Esophagus (tissue), 2 donors: ENCODE results near the gene BORCS6. TPM values are rescaled to one million over a fixed set of nuclear protein-coding genes. Genes with fewer than 3 reads are reported as not detected.
A peak's percentile ranks its signal among the peaks of the same experiment; 100 is the strongest.

Experiments
- H3K27ac ChIP-seq, 2 donors: one replicate each; pipeline ENCODE4 v1.5.1; 2013; ENCODE audit warnings: low read depth in 2 of 2, mild to moderate bottlenecking in 2 of 2, inconsistent platforms in 1 of 2, low read length in 1 of 2, moderate library complexity in 1 of 2
- H3K27me3 ChIP-seq, 2 donors: one replicate each; pipeline ENCODE4 v1.6.1; 2013; ENCODE audit warnings: low read length in 2 of 2, control low read depth in 1 of 2, mild to moderate bottlenecking in 1 of 2; ENCODE audit not compliant: insufficient read depth in 2 of 2, control insufficient read depth in 1 of 2
- H3K36me3 ChIP-seq, 2 donors: one replicate each; pipeline ENCODE4 v1.6.1; 2013; ENCODE audit warnings: low read length in 1 of 2; ENCODE audit not compliant: control insufficient read depth in 2 of 2, insufficient read depth in 2 of 2
- H3K4me1 ChIP-seq, 2 donors: one replicate each; pipeline ENCODE4 v1.6.1; 2013; ENCODE audit warnings: low read length in 1 of 2; ENCODE audit not compliant: control insufficient read depth in 2 of 2, insufficient read depth in 2 of 2
- H3K4me3 ChIP-seq, 2 donors: one replicate each; pipeline ENCODE4 v1.5.1; 2013; ENCODE audit warnings: low read length in 2 of 2, mild to moderate bottlenecking in 2 of 2, low read depth in 1 of 2, moderate library complexity in 1 of 2
- H3K9me3 ChIP-seq, 2 donors: one replicate each; pipeline ENCODE4 v1.6.1; 2013; ENCODE audit warnings: mild to moderate bottlenecking in 2 of 2, low read depth in 1 of 2, low read length in 1 of 2, moderate library complexity in 1 of 2; ENCODE audit not compliant: control insufficient read depth in 2 of 2, insufficient read depth in 1 of 2
- WGBS, 2 donors: extraction: QIAGEN DNeasy Blood & Tissue Kit; methylation state at CpG; one replicate each; pipeline ENCODE4 v1.1.7; 2013; 5-methylcytosine and 5-hydroxymethylcytosine counted together
- polyA plus RNA-seq, 2 donors: library from polyadenylated mRNA; stranded (reverse); fragments of 200-250 nt; gene quantifications; one replicate each; pipeline ENCODE4 v1.2.3, GENCODE V29; 2013
- donor health status: healthy with polysubstance abuse.
- donor health status: Bipolar disorder and iron deficiency.

The BORCS6 gene
- 1 to 10 TPM; 3.3 to 8.2 TPM for polyA plus RNA-seq

GRCh38 chr17:8189711-8190477 is at the start of gene BORCS6:
Gene BORCS6 (minus strand): TSS chr17:8190180. CDS start chr17:8190140, 40 bp downstream.
- 0 to 1% methylated on average over 66 to 70 of the region's 70 CpGs for WGBS, 2 donors
- H3K4me1 ChIP-seq, result peaks cover 5 to 16% of the 10 kb centered on the region in 2 donors
- H3K4me3 ChIP-seq, result peak within 1 kb of the TSS; percentile 70 to 92
- no peaks in the 10 kb centered on the region for H3K27me3 ChIP-seq
- no peaks in the 10 kb centered on the region for H3K36me3 ChIP-seq
- no peaks in the 10 kb centered on the region for H3K9me3 ChIP-seq
- peak within 1 kb of the TSS; percentile 97 to 99 for H3K27ac ChIP-seq

GRCh38 chr17:8237886-8238285 is 47.9 kb upstream of the BORCS6 start:
- no peaks in the 10 kb centered on the region for H3K27me3 ChIP-seq
- peaks cover 21 to 40% of the 10 kb centered on the region in 2 donors for H3K36me3 ChIP-seq
- no peak overlapping the region for H3K27ac ChIP-seq
- H3K4me1 ChIP-seq, result no peaks in the 10 kb centered on the region
- no peak overlapping the region for H3K4me3 ChIP-seq
- 84 to 87% methylated on average over 4 of the region's 4 CpGs for WGBS, 2 donors
- no peaks in the 10 kb centered on the region for H3K9me3 ChIP-seq

GRCh38 chr17:8237175-8237574 is 47.2 kb upstream of the BORCS6 start:
- H3K4me1 ChIP-seq, result no peaks in the 10 kb centered on the region
- WGBS, 2 donors, result 79 to 80% methylated on average over 7 of the region's 7 CpGs
- H3K27me3 ChIP-seq, result no peaks in the 10 kb centered on the region
- no peak overlapping the region for H3K4me3 ChIP-seq
- H3K27ac ChIP-seq, result no peak overlapping the region
- peaks cover 25 to 47% of the 10 kb centered on the region in 2 donors for H3K36me3 ChIP-seq
- no peaks in the 10 kb centered on the region for H3K9me3 ChIP-seq

GRCh38 chr17:8235676-8236075 is 45.7 kb upstream of the BORCS6 start:
- Histone ChIP-seq H3K36me3 (peaks cover 36 to 61% of the 10 kb centered on the region in 2 donors), H3K4me3 (no peak overlapping the region), H3K27ac (no peak overlapping the region), H3K4me1 (no peaks in the 10 kb centered on the region), H3K27me3 (no peaks in the 10 kb centered on the region), H3K9me3 (no peaks in the 10 kb centered on the region)
- WGBS, 2 donors, result 94 to 96% methylated on average over 7 of the region's 7 CpGs

GRCh38 chr17:8234361-8235270 is 44.6 kb upstream of the BORCS6 start:
- Histone ChIP-seq H3K27me3 (no peaks in the 10 kb centered on the region), H3K9me3 (no peaks in the 10 kb centered on the region), H3K27ac (no peak overlapping the region), H3K4me1 (no peaks in the 10 kb centered on the region), H3K4me3 (no peak overlapping the region), H3K36me3 (peaks cover 43 to 63% of the 10 kb centered on the region in 2 donors)
- 94 to 95% methylated on average over 21 of the region's 21 CpGs for WGBS, 2 donors

- Histone ChIP-seq H3K27me3 (no peaks in the 10 kb centered on the region), H3K9me3 (no peaks in the 10 kb centered on the region), H3K4me1 (no peaks in the 10 kb centered on the region), H3K27ac (no peak overlapping the region), H3K36me3 (peaks cover 45 to 65% of the 10 kb centered on the region in 2 donors), H3K4me3 (no peak overlapping the region)
- WGBS, 2 donors, result 95 to 97% methylated on average over 10 of the region's 10 CpGs
Measured at GRCh38 chr17:8231701-8232100, 41.7 kb upstream of the BORCS6 start.

- no peak overlapping the region for H3K4me3 ChIP-seq
- WGBS, 2 donors, result 92 to 95% methylated on average over 4 of the region's 4 CpGs
- no peaks in the 10 kb centered on the region for H3K27me3 ChIP-seq
- peaks cover 24 to 34% of the 10 kb centered on the region in 2 donors for H3K36me3 ChIP-seq
- H3K9me3 ChIP-seq, result no peaks in the 10 kb centered on the region
- H3K4me1 ChIP-seq, result peaks cover 4 to 7% of the 10 kb centered on the region in 2 donors
- H3K27ac ChIP-seq, result peak overlapping the region in 1 of 2 donors; percentile 7
Measured at GRCh38 chr17:8227238-8227581, 37.2 kb upstream of the BORCS6 start.

GRCh38 chr17:8226536-8227237 is 36.7 kb upstream of the BORCS6 start:
- Histone ChIP-seq H3K27ac (peak overlapping the region in 1 of 2 donors; percentile 57), H3K27me3 (no peaks in the 10 kb centered on the region), H3K4me1 (peaks cover 4 to 7% of the 10 kb centered on the region in 2 donors), H3K4me3 (no peak overlapping the region), H3K9me3 (no peaks in the 10 kb centered on the region), H3K36me3 (peaks cover 20 to 29% of the 10 kb centered on the region in 2 donors)
- WGBS, 2 donors, result 18 to 31% methylated on average over 32 of the region's 32 CpGs

GRCh38 chr17:8225813-8226535 is 36.0 kb upstream of the BORCS6 start:
- peak overlapping the region in 1 of 2 donors; percentile 50 for H3K27ac ChIP-seq
- no peaks in the 10 kb centered on the region for H3K27me3 ChIP-seq
- peaks cover 14 to 22% of the 10 kb centered on the region in 2 donors for H3K36me3 ChIP-seq
- H3K4me1 ChIP-seq, result peaks cover 4 to 7% of the 10 kb centered on the region in 2 donors
- 51 to 61% methylated on average over 20 of the region's 20 CpGs for WGBS, 2 donors
- no peaks in the 10 kb centered on the region for H3K9me3 ChIP-seq
- no peak overlapping the region for H3K4me3 ChIP-seq
